Measurements from ENCODE around the gene FAM163B. TPM values are rescaled to one million over a fixed set of nuclear protein-coding genes. Genes with fewer than 3 reads are reported as not detected.
A peak's percentile ranks its signal among the peaks of the same experiment; 100 is the strongest.

Gene FAM163B
- total RNA-seq, 1 experiment from 2014 or later, result 2.0 TPM

DNA sequence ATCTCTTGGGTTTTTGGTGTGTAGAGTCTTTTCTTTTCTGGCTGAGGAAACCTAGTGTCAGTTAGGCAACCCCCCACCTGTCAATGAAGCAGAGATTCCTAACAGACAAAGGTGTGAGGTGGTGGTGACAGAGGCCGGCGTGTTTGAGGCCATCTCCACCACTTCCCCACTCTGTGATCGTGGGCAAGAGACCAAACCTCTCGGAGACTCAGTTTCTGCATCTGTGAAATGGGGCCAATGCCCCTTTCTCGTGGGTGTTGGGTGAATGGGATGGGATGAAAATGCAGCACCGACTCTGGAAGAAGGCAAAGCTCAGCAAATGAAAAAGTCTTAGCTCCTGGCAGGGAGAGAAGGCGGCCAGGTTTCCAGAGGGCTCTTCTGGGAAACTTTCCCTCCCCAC is 807 bp downstream of the FAM163B start (continued):
- TF ChIP-seq AFF4 (CRISPR knock-in tag; IDR thresholded peaks at IDR 0.05; ENCODE audit: borderline replicate concordance) (no peak), EMX1 (CRISPR knock-in tag; IDR thresholded peaks at IDR 0.05) (no peak)

DNA sequence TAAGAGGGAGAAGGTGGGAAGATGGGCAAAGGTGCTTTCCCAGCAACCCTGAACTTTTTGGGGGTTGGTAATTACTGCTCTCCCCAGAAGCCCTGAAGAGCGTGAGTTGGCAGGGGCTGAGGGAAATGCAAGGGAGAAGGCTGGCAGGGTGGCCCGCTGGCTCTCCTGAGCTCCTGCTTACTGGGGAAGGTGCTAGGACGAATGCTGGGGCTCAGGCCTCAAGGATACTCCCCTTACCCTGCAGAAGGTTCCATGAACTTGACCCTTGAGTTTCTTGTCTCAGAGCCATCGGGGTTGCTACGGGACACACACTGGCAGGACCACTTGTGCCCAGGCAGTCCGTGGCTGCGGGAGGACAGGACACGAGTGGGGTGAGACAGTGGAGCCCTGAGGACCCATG is 1.2 kb downstream of the FAM163B start:
- CTCF ChIA-PET, result interaction anchor here (1.0 to 2.1 kb wide), 4 partner anchors 18 to 122 kb away, joined by 3 to 10 read pairs (median 4); no protein-coding TSS in a partner anchor
- H3K27ac Mint-ChIP-seq, result no peak overlapping the region
- no peaks in the 10 kb centered on the region for H3K9me3 Mint-ChIP-seq
- POLR2A ChIA-PET, result interaction anchor here (0.8 kb wide), 1 partner anchor 10 kb away, joined by 3 read pairs; no protein-coding TSS in a partner anchor
- H3K27me3 Mint-ChIP-seq (ENCODE audit: low read depth), result peaks cover 35% of the 10 kb centered on the region
- peaks cover 7% of the 10 kb centered on the region for H3K4me1 Mint-ChIP-seq
- ATAC-seq (no peak), DNase-seq (ENCODE audit: low spot score) (no peak)
- H3K36me3 Mint-ChIP-seq, result no peaks in the 10 kb centered on the region
- H3K4me3 Mint-ChIP-seq, result peak overlapping the region; percentile 53
- TF ChIP-seq, protein P1, sequence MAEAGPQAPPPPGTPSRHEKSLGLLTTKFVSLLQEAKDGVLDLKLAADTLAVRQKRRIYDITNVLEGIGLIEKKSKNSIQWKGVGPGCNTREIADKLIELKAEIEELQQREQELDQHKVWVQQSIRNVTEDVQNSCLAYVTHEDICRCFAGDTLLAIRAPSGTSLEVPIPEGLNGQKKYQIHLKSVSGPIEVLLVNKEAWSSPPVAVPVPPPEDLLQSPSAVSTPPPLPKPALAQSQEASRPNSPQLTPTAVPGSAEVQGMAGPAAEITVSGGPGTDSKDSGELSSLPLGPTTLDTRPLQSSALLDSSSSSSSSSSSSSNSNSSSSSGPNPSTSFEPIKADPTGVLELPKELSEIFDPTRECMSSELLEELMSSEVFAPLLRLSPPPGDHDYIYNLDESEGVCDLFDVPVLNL (CRISPR knock-in tag; IDR thresholded peaks at IDR 0.05; ENCODE audit: borderline replicate concordance, low read depth), result no peak
- no peak for TF ChIP-seq PREB (CRISPR knock-in tag; IDR thresholded peaks at IDR 0.05; ENCODE audit: borderline replicate concordance)
- TF ChIP-seq FOXP1 (CRISPR knock-in tag; IDR thresholded peaks at IDR 0.05; ENCODE audit: borderline replicate concordance), result no peak
- no peak for TF ChIP-seq ZBTB43 (CRISPR knock-in tag; IDR thresholded peaks at IDR 0.05)
- no peak for TF ChIP-seq PRRX2 (CRISPR knock-in tag; IDR thresholded peaks at IDR 0.05)
- no peak for TF ChIP-seq HMGA2 (CRISPR knock-in tag; IDR thresholded peaks at IDR 0.05)
- TF ChIP-seq NFATC4 (CRISPR knock-in tag; IDR thresholded peaks at IDR 0.05), result no peak
- TF ChIP-seq, protein P2, sequence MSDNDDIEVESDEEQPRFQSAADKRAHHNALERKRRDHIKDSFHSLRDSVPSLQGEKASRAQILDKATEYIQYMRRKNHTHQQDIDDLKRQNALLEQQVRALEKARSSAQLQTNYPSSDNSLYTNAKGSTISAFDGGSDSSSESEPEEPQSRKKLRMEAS (CRISPR knock-in tag; IDR thresholded peaks at IDR 0.05), result no peak
- no peak for TF ChIP-seq EMX1 (CRISPR knock-in tag; IDR thresholded peaks at IDR 0.05)
- no peak for TF ChIP-seq TEAD4 (CRISPR knock-in tag; IDR thresholded peaks at IDR 0.05)
- TF ChIP-seq ZBTB21 (CRISPR knock-in tag; IDR thresholded peaks at IDR 0.05; ENCODE audit: borderline replicate concordance), result no peak
- TF ChIP-seq, protein P3, sequence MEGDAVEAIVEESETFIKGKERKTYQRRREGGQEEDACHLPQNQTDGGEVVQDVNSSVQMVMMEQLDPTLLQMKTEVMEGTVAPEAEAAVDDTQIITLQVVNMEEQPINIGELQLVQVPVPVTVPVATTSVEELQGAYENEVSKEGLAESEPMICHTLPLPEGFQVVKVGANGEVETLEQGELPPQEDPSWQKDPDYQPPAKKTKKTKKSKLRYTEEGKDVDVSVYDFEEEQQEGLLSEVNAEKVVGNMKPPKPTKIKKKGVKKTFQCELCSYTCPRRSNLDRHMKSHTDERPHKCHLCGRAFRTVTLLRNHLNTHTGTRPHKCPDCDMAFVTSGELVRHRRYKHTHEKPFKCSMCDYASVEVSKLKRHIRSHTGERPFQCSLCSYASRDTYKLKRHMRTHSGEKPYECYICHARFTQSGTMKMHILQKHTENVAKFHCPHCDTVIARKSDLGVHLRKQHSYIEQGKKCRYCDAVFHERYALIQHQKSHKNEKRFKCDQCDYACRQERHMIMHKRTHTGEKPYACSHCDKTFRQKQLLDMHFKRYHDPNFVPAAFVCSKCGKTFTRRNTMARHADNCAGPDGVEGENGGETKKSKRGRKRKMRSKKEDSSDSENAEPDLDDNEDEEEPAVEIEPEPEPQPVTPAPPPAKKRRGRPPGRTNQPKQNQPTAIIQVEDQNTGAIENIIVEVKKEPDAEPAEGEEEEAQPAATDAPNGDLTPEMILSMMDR (IDR thresholded peaks at IDR 0.05), result no peak

DNA sequence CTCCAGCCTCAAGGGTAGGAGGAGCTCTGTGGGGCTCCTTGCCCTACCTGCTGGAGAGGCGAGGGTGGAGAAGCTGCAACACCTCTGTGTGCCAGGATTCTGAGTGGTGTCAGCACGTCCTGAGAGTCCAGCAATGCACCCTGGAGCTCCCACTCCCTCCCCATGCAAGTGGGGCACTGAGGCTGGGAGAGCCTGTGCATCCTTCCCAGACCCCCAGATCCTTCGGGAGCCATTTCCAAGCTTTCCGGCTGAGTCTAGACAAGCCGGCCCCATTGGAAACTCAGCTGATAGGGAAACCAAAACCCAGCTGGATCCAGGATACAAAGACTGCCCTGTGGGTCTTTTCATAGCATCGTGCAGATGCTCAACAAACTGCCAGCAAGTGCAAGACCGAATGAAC is 1.8 kb downstream of the FAM163B start:
- DNase-seq (ENCODE audit: low spot score), result no peak
- H3K27ac Mint-ChIP-seq, result no peak overlapping the region
- no peaks in the 10 kb centered on the region for H3K36me3 Mint-ChIP-seq
- POLR2A ChIA-PET, result interaction anchor here (0.8 kb wide), 1 partner anchor 9 kb away, joined by 3 read pairs; no protein-coding TSS in a partner anchor
- no peaks in the 10 kb centered on the region for H3K9me3 Mint-ChIP-seq
- H3K4me3 Mint-ChIP-seq, result no peak overlapping the region
- peaks cover 7% of the 10 kb centered on the region for H3K4me1 Mint-ChIP-seq
- CTCF ChIA-PET, result interaction anchor here (0.5 to 2.1 kb wide), 3 partner anchors 18 to 677 kb away, joined by 3 to 10 read pairs (median 3); no protein-coding TSS in a partner anchor
- peaks cover 33% of the 10 kb centered on the region for H3K27me3 Mint-ChIP-seq (ENCODE audit: low read depth)
- ATAC-seq, result no peak
- TF ChIP-seq NR1H2 (CRISPR knock-in tag; IDR thresholded peaks at IDR 0.05) (no peak), KAT7 (CRISPR knock-in tag; IDR thresholded peaks at IDR 0.05; ENCODE audit: borderline replicate concordance) (no peak), SOX15 (CRISPR knock-in tag; IDR thresholded peaks at IDR 0.05) (no peak)
- TF ChIP-seq, protein P4, sequence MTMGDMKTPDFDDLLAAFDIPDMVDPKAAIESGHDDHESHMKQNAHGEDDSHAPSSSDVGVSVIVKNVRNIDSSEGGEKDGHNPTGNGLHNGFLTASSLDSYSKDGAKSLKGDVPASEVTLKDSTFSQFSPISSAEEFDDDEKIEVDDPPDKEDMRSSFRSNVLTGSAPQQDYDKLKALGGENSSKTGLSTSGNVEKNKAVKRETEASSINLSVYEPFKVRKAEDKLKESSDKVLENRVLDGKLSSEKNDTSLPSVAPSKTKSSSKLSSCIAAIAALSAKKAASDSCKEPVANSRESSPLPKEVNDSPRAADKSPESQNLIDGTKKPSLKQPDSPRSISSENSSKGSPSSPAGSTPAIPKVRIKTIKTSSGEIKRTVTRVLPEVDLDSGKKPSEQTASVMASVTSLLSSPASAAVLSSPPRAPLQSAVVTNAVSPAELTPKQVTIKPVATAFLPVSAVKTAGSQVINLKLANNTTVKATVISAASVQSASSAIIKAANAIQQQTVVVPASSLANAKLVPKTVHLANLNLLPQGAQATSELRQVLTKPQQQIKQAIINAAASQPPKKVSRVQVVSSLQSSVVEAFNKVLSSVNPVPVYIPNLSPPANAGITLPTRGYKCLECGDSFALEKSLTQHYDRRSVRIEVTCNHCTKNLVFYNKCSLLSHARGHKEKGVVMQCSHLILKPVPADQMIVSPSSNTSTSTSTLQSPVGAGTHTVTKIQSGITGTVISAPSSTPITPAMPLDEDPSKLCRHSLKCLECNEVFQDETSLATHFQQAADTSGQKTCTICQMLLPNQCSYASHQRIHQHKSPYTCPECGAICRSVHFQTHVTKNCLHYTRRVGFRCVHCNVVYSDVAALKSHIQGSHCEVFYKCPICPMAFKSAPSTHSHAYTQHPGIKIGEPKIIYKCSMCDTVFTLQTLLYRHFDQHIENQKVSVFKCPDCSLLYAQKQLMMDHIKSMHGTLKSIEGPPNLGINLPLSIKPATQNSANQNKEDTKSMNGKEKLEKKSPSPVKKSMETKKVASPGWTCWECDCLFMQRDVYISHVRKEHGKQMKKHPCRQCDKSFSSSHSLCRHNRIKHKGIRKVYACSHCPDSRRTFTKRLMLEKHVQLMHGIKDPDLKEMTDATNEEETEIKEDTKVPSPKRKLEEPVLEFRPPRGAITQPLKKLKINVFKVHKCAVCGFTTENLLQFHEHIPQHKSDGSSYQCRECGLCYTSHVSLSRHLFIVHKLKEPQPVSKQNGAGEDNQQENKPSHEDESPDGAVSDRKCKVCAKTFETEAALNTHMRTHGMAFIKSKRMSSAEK (CRISPR knock-in tag; IDR thresholded peaks at IDR 0.05; ENCODE audit: borderline replicate concordance), result no peak

Measured in WTC11 (cell line).